Natural killer cell (primary cell): ENCODE measurements around the gene GPRIN3. TPM values are rescaled to one million over a fixed set of nuclear protein-coding genes. Genes with fewer than 3 reads are reported as not detected.

Experiments
- ATAC-seq, 3 donors: fragments of 150-1000 bp in 2 of 3; fragments of 200-7000 bp in 1 of 3; cut with Tn5 transposase; 1 replicate in 1 of 3; 2 replicates in 2 of 3; pipeline ENCODE4 v1.10.0; 2021; ENCODE audit warnings: mild to moderate bottlenecking in 2 of 3, moderate library complexity in 2 of 3
- DNase-seq, 2 donors: peaks; one replicate each; pipeline versions ENCODE4 v3.0.0 to v3.0.0-alpha.2; 2013 to 2021; ENCODE audit warnings: mixed read lengths in 1 of 2
- H3K27ac ChIP-seq: one replicate; pipeline ENCODE4 v1.5.1; 2013; ENCODE audit warnings: mild to moderate bottlenecking, low read length
- H3K27me3 ChIP-seq: one replicate; pipeline ENCODE4 v1.6.1; 2013; ENCODE audit warnings: low read length; ENCODE audit not compliant: control insufficient read depth, insufficient read depth
- H3K36me3 ChIP-seq: one replicate; pipeline ENCODE4 v1.6.1; 2013; ENCODE audit warnings: low read length; ENCODE audit not compliant: control insufficient read depth, insufficient read depth
- H3K4me1 ChIP-seq: one replicate; pipeline ENCODE4 v1.6.1; 2013; ENCODE audit warnings: low read length; ENCODE audit not compliant: control insufficient read depth, insufficient read depth
- H3K4me3 ChIP-seq: one replicate; pipeline ENCODE4 v1.5.1; 2013; ENCODE audit warnings: low read length
- H3K9me3 ChIP-seq: one replicate; pipeline ENCODE4 v1.6.1; 2013; ENCODE audit warnings: low read length; ENCODE audit not compliant: control insufficient read depth, insufficient read depth
- H3K27ac Mint-ChIP-seq, 2 donors: one replicate each; pipeline ENCODE4 v1.8.0; 2022; ENCODE audit warnings: mild to moderate bottlenecking in 2 of 2, mixed read lengths in 2 of 2, moderate library complexity in 1 of 2
- H3K27me3 Mint-ChIP-seq, 2 donors: one replicate each; pipeline ENCODE4 v1.8.0; 2022; ENCODE audit warnings: low read depth in 2 of 2, mixed read lengths in 2 of 2
- H3K36me3 Mint-ChIP-seq: one replicate; pipeline ENCODE4 v1.8.0; 2022; ENCODE audit warnings: mixed read lengths
- H3K4me1 Mint-ChIP-seq, 2 donors: one replicate each; pipeline ENCODE4 v1.8.0; 2022; ENCODE audit warnings: mixed read lengths in 2 of 2
- H3K4me3 Mint-ChIP-seq: one replicate; pipeline ENCODE4 v1.8.0; 2022; ENCODE audit warnings: mild to moderate bottlenecking, moderate library complexity, mixed read lengths
- H3K9me3 Mint-ChIP-seq, 2 donors: one replicate each; pipeline ENCODE4 v1.8.0; 2022; ENCODE audit warnings: mixed read lengths in 2 of 2
- WGBS: methylation state at CpG from one replicate; pipeline ENCODE4 v1.1.7; 2013; ENCODE audit warnings: missing lambda C conversion rate; ENCODE audit not compliant: insufficient coverage; 5-methylcytosine and 5-hydroxymethylcytosine counted together
- intact Hi-C: fragments of 100-400 bp; cut with micrococcal nuclease; formaldehyde crosslinking; loops from one replicate; pipeline ENCODE4 v1.14.2; 2022
- total RNA-seq, 4 donors: library from RNA; stranded (reverse); fragments of 120-200 nt in 1 of 4; gene quantifications; one replicate each; pipeline versions ENCODE4 v1.2.3 to v1.2.4, GENCODE V29; 2013 to 2022
- TF ChIP-seq, protein P1 (sequence below): fragments of 200-600 bp; IDR thresholded peaks from one replicate; pipeline ENCODE4 v1.8.0; 2022; ENCODE audit warnings: antibody characterized with exemption

GPRIN3 gene
- total RNA-seq, 3 donors from 2014 or later (not counting 1 experiment from before 2014, with no cell fraction given): 48.3 to 50.7 (median 48.5) TPM

DNA sequence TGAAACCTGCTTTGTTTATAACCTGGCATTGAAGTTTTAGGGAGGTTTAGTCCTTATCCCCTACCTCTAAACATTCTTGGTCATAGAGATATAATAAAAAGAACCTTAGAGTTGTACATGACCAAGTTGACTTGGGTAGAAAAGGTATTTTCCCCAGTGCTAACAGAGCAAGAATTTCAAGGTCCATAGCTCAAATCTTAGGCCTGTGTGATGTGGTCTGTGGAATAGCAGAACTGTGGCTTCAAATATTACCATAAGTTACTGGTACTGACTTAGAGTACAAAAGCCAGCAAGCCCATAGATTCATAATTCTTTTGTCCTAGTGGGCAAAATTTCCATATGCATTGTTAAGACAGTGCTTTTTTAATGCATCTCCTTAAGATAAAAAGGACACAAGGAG is 91.2 kb downstream of the GPRIN3 start:
- Histone ChIP-seq H3K4me1 (no peaks in the 10 kb centered on the region), H3K36me3 (no peaks in the 10 kb centered on the region), H3K27ac (no peak overlapping the region), H3K9me3 (no peaks in the 10 kb centered on the region), H3K27me3 (no peaks in the 10 kb centered on the region), H3K4me3 (no peak overlapping the region)
- Mint-ChIP-seq H3K27me3 (peaks cover 9 to 14% of the 10 kb centered on the region in 2 donors), H3K4me1 (no peaks in the 10 kb centered on the region), H3K36me3 (no peaks in the 10 kb centered on the region), H3K27ac (no peak overlapping the region), H3K9me3 (no peaks in the 10 kb centered on the region), H3K4me3 (no peak overlapping the region)
- TF ChIP-seq, protein P1, sequence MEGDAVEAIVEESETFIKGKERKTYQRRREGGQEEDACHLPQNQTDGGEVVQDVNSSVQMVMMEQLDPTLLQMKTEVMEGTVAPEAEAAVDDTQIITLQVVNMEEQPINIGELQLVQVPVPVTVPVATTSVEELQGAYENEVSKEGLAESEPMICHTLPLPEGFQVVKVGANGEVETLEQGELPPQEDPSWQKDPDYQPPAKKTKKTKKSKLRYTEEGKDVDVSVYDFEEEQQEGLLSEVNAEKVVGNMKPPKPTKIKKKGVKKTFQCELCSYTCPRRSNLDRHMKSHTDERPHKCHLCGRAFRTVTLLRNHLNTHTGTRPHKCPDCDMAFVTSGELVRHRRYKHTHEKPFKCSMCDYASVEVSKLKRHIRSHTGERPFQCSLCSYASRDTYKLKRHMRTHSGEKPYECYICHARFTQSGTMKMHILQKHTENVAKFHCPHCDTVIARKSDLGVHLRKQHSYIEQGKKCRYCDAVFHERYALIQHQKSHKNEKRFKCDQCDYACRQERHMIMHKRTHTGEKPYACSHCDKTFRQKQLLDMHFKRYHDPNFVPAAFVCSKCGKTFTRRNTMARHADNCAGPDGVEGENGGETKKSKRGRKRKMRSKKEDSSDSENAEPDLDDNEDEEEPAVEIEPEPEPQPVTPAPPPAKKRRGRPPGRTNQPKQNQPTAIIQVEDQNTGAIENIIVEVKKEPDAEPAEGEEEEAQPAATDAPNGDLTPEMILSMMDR: no peak
- no peak for DNase-seq
- no peak for ATAC-seq
- intact Hi-C loops: no loop called here

DNA sequence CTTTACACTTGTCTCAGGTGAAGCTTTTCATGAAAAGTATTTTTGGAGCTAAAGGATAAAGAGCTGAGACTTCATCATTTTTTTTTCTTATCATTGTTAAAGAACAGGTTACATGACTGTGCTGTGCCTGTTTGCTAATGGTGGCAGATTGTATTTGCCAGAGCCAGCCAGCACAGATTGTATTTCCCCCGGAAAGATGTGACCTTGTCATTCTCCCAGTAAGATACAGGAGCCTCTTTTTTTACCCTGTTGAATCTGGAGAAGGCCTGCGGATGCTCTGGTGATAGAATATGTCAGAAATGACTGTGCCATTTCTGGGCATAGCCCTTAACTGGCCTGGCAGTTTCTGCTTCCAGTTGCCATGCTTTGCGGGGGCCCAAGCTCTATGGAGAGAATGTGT is 91.9 kb downstream of the GPRIN3 start:
- Mint-ChIP-seq H3K9me3 (no peaks in the 10 kb centered on the region), H3K36me3 (no peaks in the 10 kb centered on the region), H3K27me3 (peaks cover 10 to 16% of the 10 kb centered on the region in 2 donors), H3K4me1 (no peaks in the 10 kb centered on the region), H3K4me3 (no peak overlapping the region), H3K27ac (no peak overlapping the region)
- ATAC-seq (no peak), DNase-seq (no peak)
- Histone ChIP-seq H3K4me1 (no peaks in the 10 kb centered on the region), H3K4me3 (no peak overlapping the region), H3K27ac (no peak overlapping the region), H3K27me3 (no peaks in the 10 kb centered on the region), H3K9me3 (no peaks in the 10 kb centered on the region), H3K36me3 (no peaks in the 10 kb centered on the region)
- intact Hi-C loops: no loop called here
- TF ChIP-seq, protein P1: no peak
- 64% methylated on average over 3 of the region's 3 CpGs for WGBS

DNA sequence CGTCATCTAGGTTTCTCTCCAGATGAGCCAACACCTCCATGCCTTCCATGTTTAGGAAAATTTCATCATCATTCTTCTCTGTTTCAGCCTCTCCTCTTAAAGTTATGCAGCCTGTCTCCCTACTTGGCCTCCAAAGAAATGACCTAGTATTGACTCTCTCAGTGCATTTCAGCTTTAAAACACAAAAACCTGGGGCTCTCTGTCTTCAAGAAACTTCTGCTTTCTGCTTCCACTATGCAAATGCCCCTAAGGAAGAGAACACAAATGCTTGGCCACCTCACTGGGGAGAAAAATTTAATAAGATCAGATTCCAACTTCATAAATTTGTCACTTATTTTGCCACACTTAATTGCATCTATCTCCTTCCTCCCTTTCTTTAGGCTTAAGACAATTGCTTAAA is 93.3 kb downstream of the GPRIN3 start:
- H3K27ac Mint-ChIP-seq: no peak overlapping the region
- DNase-seq: no peak

DNA sequence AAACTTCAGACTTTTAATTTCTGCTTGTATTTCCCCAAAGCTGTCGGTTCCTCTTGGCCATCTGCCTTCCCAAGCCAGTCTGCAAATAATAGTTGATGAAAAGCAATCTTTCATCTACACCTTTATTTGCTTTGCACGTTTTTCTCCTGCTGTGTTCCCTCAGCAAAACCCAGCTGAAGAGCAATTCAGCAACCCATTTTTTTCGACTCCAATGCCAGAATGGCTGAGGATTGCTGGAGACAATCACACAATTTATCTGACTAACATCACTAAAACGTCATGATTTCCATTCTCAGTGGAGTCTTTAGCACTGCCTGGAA is 94.3 kb downstream of the GPRIN3 start:
- ATAC-seq: no peak
- H3K27me3 ChIP-seq: no peaks in the 10 kb centered on the region

More for the DNA sequence above, 93.3 kb downstream of the GPRIN3 start:
- H3K4me1 ChIP-seq: no peaks in the 10 kb centered on the region
- H3K4me3 ChIP-seq: no peak overlapping the region
- H3K27me3 ChIP-seq: no peaks in the 10 kb centered on the region
- H3K36me3 ChIP-seq: no peaks in the 10 kb centered on the region
- H3K4me1 Mint-ChIP-seq: no peaks in the 10 kb centered on the region
- no peak overlapping the region for H3K4me3 Mint-ChIP-seq
- ATAC-seq: no peak
- TF ChIP-seq, protein P1: no peak
- no peaks in the 10 kb centered on the region for H3K9me3 ChIP-seq
- H3K27me3 Mint-ChIP-seq: peaks cover 16 to 17% of the 10 kb centered on the region in 2 donors
- WGBS: no CpG with 5 or more reads among the region's 1 CpG
- no peaks in the 10 kb centered on the region for H3K9me3 Mint-ChIP-seq
- H3K27ac ChIP-seq: no peak overlapping the region
- no peaks in the 10 kb centered on the region for H3K36me3 Mint-ChIP-seq
- intact Hi-C loops: no loop called here

More for the DNA sequence above, 94.3 kb downstream of the GPRIN3 start:
- Mint-ChIP-seq H3K27me3 (peaks cover 18 to 21% of the 10 kb centered on the region in 2 donors), H3K36me3 (no peaks in the 10 kb centered on the region), H3K4me3 (no peak overlapping the region), H3K9me3 (peaks cover 0 to 2% of the 10 kb centered on the region in 2 donors), H3K27ac (no peak overlapping the region), H3K4me1 (no peaks in the 10 kb centered on the region)
- no peaks in the 10 kb centered on the region for H3K4me1 ChIP-seq
- DNase-seq: no peak
- H3K27ac ChIP-seq: no peak overlapping the region
- 67% methylated on average over 4 of the region's 4 CpGs for WGBS
- H3K9me3 ChIP-seq: no peaks in the 10 kb centered on the region
- H3K4me3 ChIP-seq: no peak overlapping the region
- TF ChIP-seq, protein P1: no peak
- intact Hi-C loops: no loop called here
- no peaks in the 10 kb centered on the region for H3K36me3 ChIP-seq
